PC-9 (cell line): ENCODE data around the gene GUCA1A. TPM values are rescaled to one million over a fixed set of nuclear protein-coding genes. Genes with fewer than 3 reads are reported as not detected.

Experiments used
- BruUV-seq: library from RNA; stranded (reverse); fragments of 400-500 nt; replicated peaks from 2 replicates; lab custom pipeline; 2021; lab: Mats Ljungman, UMichigan
- CTCF ChIA-PET: fragments of 300-600 bp; sonication (Branson Sonifier 250); formaldehyde crosslinking; loops from one replicate; lab custom pipeline; 2022; ENCODE audit warnings: antibody characterized with exemption; lab: Charles Lee
- POLR2A ChIA-PET: fragments of 300-600 bp; sonication (Branson Sonifier 250); formaldehyde crosslinking; loops from one replicate; lab custom pipeline; 2022; ENCODE audit warnings: antibody characterized with exemption; ENCODE audit not compliant: unreplicated experiment; lab: Charles Lee
- DNase-seq, 2 experiments: peaks; one replicate each; pipeline versions ENCODE4 v3.0.0 to v3.0.0-alpha.2; 2015 to 2022; ENCODE audit warnings: mixed read lengths in 1 of 2
- H2AFZ ChIP-seq: fragments of 200-600 bp; sonication (generic); 2 replicates; pipeline ENCODE4 v1.8.1; 2017; ENCODE audit warnings: antibody characterized with exemption
- H3F3A ChIP-seq: fragments of 200-600 bp; sonication (generic); 2 replicates; pipeline ENCODE4 v1.8.1; 2017; ENCODE audit warnings: antibody characterized with exemption, mild to moderate bottlenecking, low read depth; ENCODE audit not compliant: insufficient read depth
- H3K27ac ChIP-seq: fragments of 200-600 bp; sonication (generic); 2 replicates; pipeline ENCODE4 v1.6.1; 2016; ENCODE audit warnings: mixed run types
- H3K27me3 ChIP-seq: fragments of 200-600 bp; sonication (generic); 2 replicates; pipeline ENCODE4 v1.6.1; 2016; ENCODE audit warnings: low read depth, mixed run types; ENCODE audit not compliant: insufficient read depth
- H3K36me3 ChIP-seq: fragments of 200-600 bp; sonication (generic); 2 replicates; pipeline ENCODE4 v1.6.1; 2016; ENCODE audit warnings: low read depth, mixed run types
- H3K4me1 ChIP-seq: fragments of 200-600 bp; sonication (generic); replicated peaks from 2 replicates; pipeline ENCODE4 v1.6.1; 2016; ENCODE audit warnings: mixed run types; ENCODE audit not compliant: insufficient read depth
- H3K4me2 ChIP-seq: fragments of 200-600 bp; sonication (generic); 2 replicates; pipeline ENCODE4 v1.6.1; 2017; ENCODE audit warnings: mixed run types
- H3K4me3 ChIP-seq: fragments of 200-600 bp; sonication (generic); 2 replicates; pipeline ENCODE4 v1.6.1; 2016; ENCODE audit warnings: mixed run types
- H3K79me2 ChIP-seq: fragments of 200-600 bp; sonication (generic); 2 replicates; pipeline ENCODE4 v1.6.1; 2017; ENCODE audit warnings: low read depth, mixed run types
- H3K9me2 ChIP-seq: fragments of 200-600 bp; sonication (generic); 2 replicates; pipeline ENCODE4 v1.8.1; 2017; ENCODE audit warnings: mild to moderate bottlenecking; ENCODE audit not compliant: insufficient read depth
- H3K9me3 ChIP-seq: fragments of 200-600 bp; sonication (generic); 2 replicates; pipeline ENCODE4 v1.8.1; 2016; ENCODE audit warnings: low read depth; ENCODE audit not compliant: insufficient read depth
- H4K20me1 ChIP-seq: fragments of 200-600 bp; sonication (generic); 2 replicates; pipeline ENCODE4 v1.8.1; 2017; ENCODE audit not compliant: insufficient read depth
- EZH2 ChIP-seq: fragments of 200-600 bp; sonication (generic); IDR thresholded peaks from 2 replicates; pipeline ENCODE4 v1.8.0; 2017; ENCODE audit warnings: antibody characterized with exemption, low read depth
- intact Hi-C: fragments of 100-400 bp; cut with micrococcal nuclease; formaldehyde crosslinking; loops from one replicate; pipeline ENCODE4 v1.10.0; 2022; ENCODE audit not compliant: unreplicated experiment
- total RNA-seq: library from RNA; stranded (reverse); gene quantifications from 2 replicates; pipeline ENCODE4 v1.2.3, GENCODE V29; 2021
- TF ChIP-seq, protein P1 (sequence below): fragments of 200-600 bp; sonication (generic); conservative IDR thresholded peaks from 2 replicates; pipeline ENCODE4 v1.6.1; 2017; ENCODE audit warnings: mixed run types, antibody characterized with exemption, mild to moderate bottlenecking, moderate library complexity

Gene GUCA1A
- total RNA-seq, 1 experiment from 2014 or later, result not detected

DNA sequence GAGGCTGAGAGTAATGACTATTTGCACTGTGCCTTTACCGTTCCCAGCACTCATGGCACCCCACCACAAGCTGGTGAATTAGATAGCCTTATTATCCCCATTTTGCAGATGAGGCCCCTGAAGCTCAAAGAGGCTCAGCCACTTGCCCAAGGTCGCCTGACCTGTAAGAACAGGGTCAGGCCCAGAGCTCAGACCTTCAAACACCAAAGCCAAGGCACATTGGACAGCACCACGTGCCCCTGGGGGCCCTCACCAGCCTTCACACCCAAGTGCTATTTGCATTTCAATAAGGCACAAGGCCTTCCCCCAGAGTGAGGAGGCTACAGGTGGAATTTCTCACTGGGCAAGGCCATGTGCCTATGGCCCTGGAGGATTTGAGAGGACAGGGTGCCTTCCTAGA is 16.5 kb upstream of the GUCA1A start:
- no peak overlapping the region for H2AFZ ChIP-seq
- H3K9me3 ChIP-seq, result no peaks in the 10 kb centered on the region
- CTCF ChIA-PET, result interaction anchor here (0.6 kb wide), 1 partner anchor 58 kb away, joined by 7 read pairs; no protein-coding TSS in a partner anchor
- no TSS peak for BruUV-seq
- H3K4me1 ChIP-seq, result peaks cover 16% of the 10 kb centered on the region
- no peaks in the 10 kb centered on the region for H3K27me3 ChIP-seq
- POLR2A ChIA-PET, result no interaction called here
- no peak overlapping the region for H3K4me2 ChIP-seq
- DNase-seq, result no peak
- intact Hi-C loops, result no loop called here
- H4K20me1 ChIP-seq, result no peaks in the 10 kb centered on the region
- no peaks in the 10 kb centered on the region for H3K79me2 ChIP-seq
- no peak for TF ChIP-seq EZH2
- TF ChIP-seq, protein P1, sequence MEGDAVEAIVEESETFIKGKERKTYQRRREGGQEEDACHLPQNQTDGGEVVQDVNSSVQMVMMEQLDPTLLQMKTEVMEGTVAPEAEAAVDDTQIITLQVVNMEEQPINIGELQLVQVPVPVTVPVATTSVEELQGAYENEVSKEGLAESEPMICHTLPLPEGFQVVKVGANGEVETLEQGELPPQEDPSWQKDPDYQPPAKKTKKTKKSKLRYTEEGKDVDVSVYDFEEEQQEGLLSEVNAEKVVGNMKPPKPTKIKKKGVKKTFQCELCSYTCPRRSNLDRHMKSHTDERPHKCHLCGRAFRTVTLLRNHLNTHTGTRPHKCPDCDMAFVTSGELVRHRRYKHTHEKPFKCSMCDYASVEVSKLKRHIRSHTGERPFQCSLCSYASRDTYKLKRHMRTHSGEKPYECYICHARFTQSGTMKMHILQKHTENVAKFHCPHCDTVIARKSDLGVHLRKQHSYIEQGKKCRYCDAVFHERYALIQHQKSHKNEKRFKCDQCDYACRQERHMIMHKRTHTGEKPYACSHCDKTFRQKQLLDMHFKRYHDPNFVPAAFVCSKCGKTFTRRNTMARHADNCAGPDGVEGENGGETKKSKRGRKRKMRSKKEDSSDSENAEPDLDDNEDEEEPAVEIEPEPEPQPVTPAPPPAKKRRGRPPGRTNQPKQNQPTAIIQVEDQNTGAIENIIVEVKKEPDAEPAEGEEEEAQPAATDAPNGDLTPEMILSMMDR, result no peak
- no peaks in the 10 kb centered on the region for H3K9me2 ChIP-seq
- H3K36me3 ChIP-seq, result no peaks in the 10 kb centered on the region
- H3F3A ChIP-seq, result no peaks in the 10 kb centered on the region; the same call in 1 of the 2 replicates
- no peak overlapping the region for H3K27ac ChIP-seq
- no peak overlapping the region for H3K4me3 ChIP-seq

DNA sequence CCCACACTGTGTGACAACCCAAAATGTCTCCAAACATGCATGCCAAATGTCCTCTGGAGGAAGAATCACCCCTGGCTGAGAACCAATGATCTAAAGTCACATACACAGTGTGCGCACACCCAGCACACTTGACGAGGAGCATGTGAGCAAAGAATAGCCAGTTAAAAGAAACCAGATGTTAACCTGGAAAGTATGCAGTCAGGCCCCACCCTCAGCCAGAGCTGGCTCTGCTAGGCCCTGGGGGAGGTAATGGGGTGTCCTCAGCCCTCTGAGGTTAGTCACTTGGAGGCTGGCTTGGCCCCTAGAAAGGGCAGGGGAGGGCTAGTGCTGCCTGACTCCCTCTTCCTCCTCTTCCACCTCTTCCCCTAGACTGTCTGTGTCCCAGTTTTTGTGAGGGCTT is 15.2 kb upstream of the GUCA1A start:
- peak in 1 of 2 experiments; percentile 46 for DNase-seq
- CTCF ChIA-PET, result interaction anchor here (0.6 kb wide), 2 partner anchors 837 to 840 kb away, joined by 3 to 16 read pairs; no protein-coding TSS in a partner anchor

DNA sequence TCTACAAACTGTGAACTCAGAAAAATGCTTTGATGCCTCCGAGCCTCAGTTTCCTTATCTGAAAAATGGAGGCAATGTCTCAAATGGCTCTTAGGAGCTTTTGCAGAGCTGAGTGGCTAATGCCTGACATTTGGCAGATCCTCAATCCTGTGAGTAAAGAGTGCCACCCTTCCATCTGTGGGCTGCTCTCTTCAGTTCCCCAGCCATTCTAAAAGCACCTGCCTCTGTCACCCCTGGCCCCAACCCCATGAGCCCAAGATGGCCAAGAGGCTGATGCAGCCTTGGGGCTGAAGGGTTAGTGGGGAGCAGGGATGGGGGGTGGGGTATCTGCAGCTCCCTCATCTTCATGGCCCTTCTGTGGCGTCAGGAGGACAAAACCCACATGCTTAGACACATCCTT is 14.5 kb upstream of the GUCA1A start:
- no peaks in the 10 kb centered on the region for H3K36me3 ChIP-seq
- H3K27ac ChIP-seq, result no peak overlapping the region
- H3F3A ChIP-seq, result no peaks in the 10 kb centered on the region; the same call in 1 of the 2 replicates
- ChIA-PET CTCF (interaction anchor here (0.6 kb wide), 1 partner anchor 837 kb away, joined by 16 read pairs; no protein-coding TSS in a partner anchor), POLR2A (no interaction called here)
- no peaks in the 10 kb centered on the region for H3K9me3 ChIP-seq
- intact Hi-C loops, result loop anchor here (2.0 kb wide), 1 partner anchor 16 kb away; the partner anchor contains the start of gene C6orf132
- no peaks in the 10 kb centered on the region for H4K20me1 ChIP-seq
- H3K4me3 ChIP-seq, result no peak overlapping the region
- DNase-seq, result no peak
- H3K4me1 ChIP-seq, result peaks cover 16% of the 10 kb centered on the region
- H3K79me2 ChIP-seq, result no peaks in the 10 kb centered on the region
- H3K27me3 ChIP-seq, result no peaks in the 10 kb centered on the region
- H2AFZ ChIP-seq, result no peak overlapping the region
- TF ChIP-seq, protein P1, result no peak
- no peak for TF ChIP-seq EZH2
- no peaks in the 10 kb centered on the region for H3K9me2 ChIP-seq
- no peak overlapping the region for H3K4me2 ChIP-seq
- BruUV-seq, result no TSS peak

More for the DNA sequence above, 15.2 kb upstream of the GUCA1A start:
- Histone ChIP-seq H4K20me1 (no peaks in the 10 kb centered on the region), H3K9me3 (no peaks in the 10 kb centered on the region), H2AFZ (no peak overlapping the region), H3K27me3 (no peaks in the 10 kb centered on the region), H3K4me3 (no peak overlapping the region), H3F3A (no peaks in the 10 kb centered on the region; the same call in 1 of the 2 replicates), H3K4me2 (no peak overlapping the region), H3K36me3 (no peaks in the 10 kb centered on the region), H3K9me2 (no peaks in the 10 kb centered on the region), H3K4me1 (peaks cover 16% of the 10 kb centered on the region), H3K27ac (no peak overlapping the region), H3K79me2 (no peaks in the 10 kb centered on the region)
- no peak for TF ChIP-seq EZH2
- TF ChIP-seq, protein P1, result no peak
- POLR2A ChIA-PET, result no interaction called here
- intact Hi-C loops, result loop anchor here (2.0 kb wide), 1 partner anchor 15 kb away; the partner anchor contains the start of gene C6orf132
- no TSS peak for BruUV-seq
